Measurements from ENCODE around the gene DMXL1. TPM values are rescaled to one million over a fixed set of nuclear protein-coding genes. Genes with fewer than 3 reads are reported as not detected.

The DMXL1 gene
- total RNA-seq, 1 donor from 2014 or later: 51.4 TPM

DNA sequence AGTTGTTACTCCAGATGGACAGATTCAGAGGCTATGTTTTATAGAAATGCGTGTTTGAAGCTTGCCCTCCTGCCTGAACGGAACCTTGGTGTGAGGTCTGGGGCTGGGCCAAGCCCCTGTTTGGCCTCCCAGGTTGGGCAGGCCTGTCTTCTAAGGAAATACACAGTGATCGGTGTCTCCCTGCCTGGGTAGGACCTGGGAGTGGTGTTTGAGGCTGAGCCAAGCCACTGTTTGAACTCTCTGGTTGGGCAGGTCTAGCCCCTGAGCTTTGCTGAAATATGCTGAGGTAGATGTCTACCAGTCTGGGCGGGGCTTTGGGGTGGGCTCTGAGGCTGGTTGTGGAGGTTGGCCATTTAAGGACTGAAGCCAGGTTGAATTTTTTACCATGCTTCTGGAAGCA, 90.5 kb downstream of the DMXL1 start:
- TF ChIP-seq, protein P1, sequence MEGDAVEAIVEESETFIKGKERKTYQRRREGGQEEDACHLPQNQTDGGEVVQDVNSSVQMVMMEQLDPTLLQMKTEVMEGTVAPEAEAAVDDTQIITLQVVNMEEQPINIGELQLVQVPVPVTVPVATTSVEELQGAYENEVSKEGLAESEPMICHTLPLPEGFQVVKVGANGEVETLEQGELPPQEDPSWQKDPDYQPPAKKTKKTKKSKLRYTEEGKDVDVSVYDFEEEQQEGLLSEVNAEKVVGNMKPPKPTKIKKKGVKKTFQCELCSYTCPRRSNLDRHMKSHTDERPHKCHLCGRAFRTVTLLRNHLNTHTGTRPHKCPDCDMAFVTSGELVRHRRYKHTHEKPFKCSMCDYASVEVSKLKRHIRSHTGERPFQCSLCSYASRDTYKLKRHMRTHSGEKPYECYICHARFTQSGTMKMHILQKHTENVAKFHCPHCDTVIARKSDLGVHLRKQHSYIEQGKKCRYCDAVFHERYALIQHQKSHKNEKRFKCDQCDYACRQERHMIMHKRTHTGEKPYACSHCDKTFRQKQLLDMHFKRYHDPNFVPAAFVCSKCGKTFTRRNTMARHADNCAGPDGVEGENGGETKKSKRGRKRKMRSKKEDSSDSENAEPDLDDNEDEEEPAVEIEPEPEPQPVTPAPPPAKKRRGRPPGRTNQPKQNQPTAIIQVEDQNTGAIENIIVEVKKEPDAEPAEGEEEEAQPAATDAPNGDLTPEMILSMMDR (IDR thresholded peaks at IDR 0.05): no peak
- Histone ChIP-seq H3K9me3 (no peaks in the 10 kb centered on the region), H3K36me3 (peaks cover 21% of the 10 kb centered on the region), H3K27ac (no peak overlapping the region), H3K4me3 (no peak overlapping the region), H3K4me1 (no peaks in the 10 kb centered on the region), H3K27me3 (no peaks in the 10 kb centered on the region)
- DNase-seq: no peak
- ATAC-seq: no peak
- intact Hi-C loops (cut with DNase I): no loop called here

DNA sequence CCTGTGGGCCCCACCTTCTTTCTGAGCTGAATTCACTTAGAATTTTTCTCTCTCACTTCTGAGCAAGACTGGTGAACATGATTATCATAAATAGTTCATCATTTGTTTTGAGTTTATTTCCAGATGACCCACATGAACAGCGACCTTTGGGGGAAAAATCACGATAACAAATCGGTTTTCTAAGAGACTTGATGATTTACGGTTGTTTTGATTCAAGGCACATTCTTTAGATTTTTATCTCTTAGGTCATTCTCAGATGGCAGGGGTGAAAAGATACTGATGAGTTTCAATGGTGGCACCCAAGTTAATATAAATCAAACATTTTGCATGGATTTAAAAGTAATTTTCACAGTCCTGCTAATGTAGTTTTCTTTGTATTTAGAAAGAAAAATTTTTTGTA, 95.1 kb downstream of the DMXL1 start:
- DNase-seq (no peak), ATAC-seq (no peak)
- intact Hi-C loops (cut with DNase I): no loop called here
- H3K27ac ChIP-seq: no peak overlapping the region
- H3K4me1 ChIP-seq: no peaks in the 10 kb centered on the region
- no peaks in the 10 kb centered on the region for H3K27me3 ChIP-seq
- peaks cover 31% of the 10 kb centered on the region for H3K36me3 ChIP-seq
- H3K4me3 ChIP-seq: no peak overlapping the region
- TF ChIP-seq, protein P1 (IDR thresholded peaks at IDR 0.05): no peak
- no peaks in the 10 kb centered on the region for H3K9me3 ChIP-seq

DNA sequence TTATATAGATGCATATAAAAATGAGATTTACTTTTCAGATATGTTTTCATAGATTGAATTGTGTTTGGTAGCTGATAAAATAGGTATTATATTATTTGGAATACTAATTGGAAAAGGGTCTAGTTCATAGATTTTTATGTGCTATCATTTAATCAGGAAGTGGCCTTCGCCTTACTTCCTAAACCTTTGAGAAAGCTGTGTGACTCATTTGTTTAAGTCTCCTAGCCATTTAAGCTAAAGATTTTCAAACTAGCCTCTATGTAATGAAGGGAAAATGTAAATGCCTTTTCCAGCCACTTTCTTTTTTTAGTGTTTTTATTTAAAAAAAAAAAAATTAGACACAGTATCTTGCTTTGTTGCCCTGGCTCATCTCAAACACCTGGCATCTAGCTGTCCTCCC, 97.5 kb downstream of the DMXL1 start:
- Histone ChIP-seq H3K27me3 (no peaks in the 10 kb centered on the region), H3K9me3 (no peaks in the 10 kb centered on the region), H3K27ac (no peak overlapping the region), H3K4me1 (no peaks in the 10 kb centered on the region), H3K36me3 (peaks cover 36% of the 10 kb centered on the region), H3K4me3 (no peak overlapping the region)
- ATAC-seq (no peak), DNase-seq (no peak)
- TF ChIP-seq, protein P1 (IDR thresholded peaks at IDR 0.05): no peak
- intact Hi-C loops (cut with DNase I): no loop called here

DNA sequence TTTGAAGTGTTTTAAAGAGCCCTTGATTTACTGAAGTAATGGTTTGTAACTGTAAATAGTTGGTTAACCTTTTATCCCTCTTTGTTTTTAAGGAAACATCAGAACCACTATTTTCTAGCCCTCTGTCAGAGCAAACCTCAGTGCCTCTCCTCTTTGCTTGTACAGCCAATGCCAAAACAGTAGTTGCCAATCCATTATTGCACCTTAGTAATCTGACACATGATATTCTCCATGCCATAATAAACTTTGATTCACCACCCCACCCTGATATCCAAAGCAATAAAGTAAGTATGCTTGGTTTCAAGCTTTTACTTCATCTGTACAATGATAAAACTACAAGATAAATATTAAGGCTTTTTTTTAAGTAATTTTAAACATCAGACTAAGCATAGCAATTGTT, 100.8 kb downstream of the DMXL1 start:
- no peak for ATAC-seq
- no peak overlapping the region for H3K27ac ChIP-seq
- no peak for DNase-seq
- no peaks in the 10 kb centered on the region for H3K27me3 ChIP-seq
- TF ChIP-seq, protein P1 (IDR thresholded peaks at IDR 0.05): no peak
- H3K4me1 ChIP-seq: no peaks in the 10 kb centered on the region
- intact Hi-C loops (cut with DNase I): no loop called here
- no peaks in the 10 kb centered on the region for H3K9me3 ChIP-seq
- no peak overlapping the region for H3K4me3 ChIP-seq
- peaks cover 19% of the 10 kb centered on the region for H3K36me3 ChIP-seq

DNA sequence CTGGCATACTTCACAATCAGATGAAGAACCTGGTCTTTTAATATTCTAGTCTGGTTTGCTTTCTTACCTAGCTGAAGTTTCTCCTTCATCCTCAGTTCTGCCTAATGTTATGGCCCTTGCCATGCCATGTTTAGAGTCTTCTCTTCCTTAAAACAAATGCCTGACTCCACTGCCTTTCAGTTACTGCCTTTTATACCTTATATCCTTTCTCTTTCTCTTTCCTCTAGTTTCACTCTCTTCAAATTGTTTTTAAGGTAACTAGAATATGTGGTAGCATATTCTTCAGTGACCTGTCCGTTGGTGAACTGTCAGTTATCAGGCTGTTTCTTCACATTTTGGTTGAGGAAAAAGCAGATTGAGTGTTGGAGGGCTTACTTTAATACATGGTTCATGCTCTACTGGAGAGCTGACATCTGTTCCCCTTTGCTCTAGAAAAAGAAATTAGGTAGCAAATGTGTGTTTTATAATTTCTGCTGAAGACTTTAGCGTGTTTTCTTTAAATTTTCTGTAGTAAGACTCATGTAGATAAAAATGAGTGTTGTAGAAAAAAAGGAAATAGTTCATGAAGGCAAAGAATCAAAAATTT, 103.8 kb downstream of the DMXL1 start:
- no peak for DNase-seq
- ATAC-seq: no peak
- H3K4me3 ChIP-seq: no peak overlapping the region
- TF ChIP-seq, protein P1 (IDR thresholded peaks at IDR 0.05): no peak
- no peak overlapping the region for H3K27ac ChIP-seq
- H3K36me3 ChIP-seq: peaks cover 31% of the 10 kb centered on the region
- H3K27me3 ChIP-seq: no peaks in the 10 kb centered on the region
- intact Hi-C loops (cut with DNase I): no loop called here
- H3K4me1 ChIP-seq: no peaks in the 10 kb centered on the region
- H3K9me3 ChIP-seq: no peaks in the 10 kb centered on the region

DNA sequence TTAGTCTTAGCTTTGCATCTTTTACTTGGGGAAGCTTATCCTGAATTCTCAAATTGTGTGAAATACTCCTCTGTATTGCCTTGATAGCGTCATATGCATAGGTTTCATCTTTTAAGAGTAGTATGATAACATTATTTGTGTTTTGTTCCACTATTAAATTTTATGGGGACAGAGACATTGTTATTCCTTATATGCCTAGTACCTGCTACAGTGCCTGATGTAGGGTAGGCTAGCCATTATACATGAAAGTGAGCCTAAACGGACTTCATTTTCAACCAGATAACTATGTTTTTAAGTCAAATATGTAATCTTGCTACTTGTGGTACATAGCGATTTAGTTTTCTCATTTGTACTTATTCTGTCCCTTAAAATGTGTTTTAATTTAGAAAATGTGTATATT, 105.9 kb downstream of the DMXL1 start:
- no peaks in the 10 kb centered on the region for H3K4me1 ChIP-seq
- no peaks in the 10 kb centered on the region for H3K9me3 ChIP-seq
- H3K27me3 ChIP-seq: no peaks in the 10 kb centered on the region
- ATAC-seq (no peak), DNase-seq (no peak)
- peaks cover 31% of the 10 kb centered on the region for H3K36me3 ChIP-seq
- no peak overlapping the region for H3K4me3 ChIP-seq
- intact Hi-C loops (cut with DNase I): no loop called here
- H3K27ac ChIP-seq: no peak overlapping the region
- TF ChIP-seq, protein P1 (IDR thresholded peaks at IDR 0.05): no peak

All from upper lobe of right lung (tissue), 1 donor.